ENCODE measurements around the gene SPEF2. TPM values are rescaled to one million over a fixed set of nuclear protein-coding genes. Genes with fewer than 3 reads are reported as not detected.

SPEF2 gene
- total and polyA plus RNA-seq, 2 experiments from 2014 or later: 0.17 to 0.21 TPM

GRCh38 chr5:35771839-35772238 is 154.2 kb downstream of the SPEF2 start:
- no peaks in the 10 kb centered on the region for H3K36me3 ChIP-seq (ENCODE audit: insufficient read depth)
- H3K9me2 ChIP-seq (ENCODE audit: insufficient read depth): no peaks in the 10 kb centered on the region
- H3K27ac Mint-ChIP-seq: no peak overlapping the region
- no peaks in the 10 kb centered on the region for H3K79me2 ChIP-seq (replicated peaks; ENCODE audit: insufficient read depth)
- no peaks in the 10 kb centered on the region for H3F3A ChIP-seq (replicated peaks; ENCODE audit: low read depth)
- H3K27ac ChIP-seq (ENCODE audit: low read depth): no peak overlapping the region
- H3K4me3 Mint-ChIP-seq: no peak overlapping the region
- TF ChIP-seq NANOG (IDR thresholded peaks at IDR 0.05; ENCODE audit: borderline replicate concordance): no peak
- no peak for TF ChIP-seq ZNF331 (CRISPR knock-in tag; IDR thresholded peaks at IDR 0.05; ENCODE audit: low read depth)
- no peak for TF ChIP-seq EZH2 (IDR thresholded peaks at IDR 0.05; ENCODE audit: low read depth, unreplicated experiment)
- peaks cover 7% of the 10 kb centered on the region; the same call in 2 of the 3 replicates for H3K4me1 Mint-ChIP-seq
- H3K27me3 ChIP-seq (ENCODE audit: insufficient read depth): no peaks in the 10 kb centered on the region
- peaks cover 1% of the 10 kb centered on the region for H3K27me3 Mint-ChIP-seq (ENCODE audit: insufficient read depth, low read depth, poor library complexity)
- no peak overlapping the region for H3K4me2 ChIP-seq
- DNase-seq (ENCODE audit: low spot score): no peak
- no peak overlapping the region for H3K4me3 ChIP-seq
- H3K36me3 Mint-ChIP-seq (ENCODE audit: low read depth): no peaks in the 10 kb centered on the region
- H3K9me3 Mint-ChIP-seq: no peaks in the 10 kb centered on the region
- no peak for ATAC-seq
- no peaks in the 10 kb centered on the region; the same call in 1 of the 2 replicates for H4K20me1 ChIP-seq (replicated peaks; ENCODE audit: insufficient read depth)
- H2AFZ ChIP-seq: no peak overlapping the region
- H3K4me1 ChIP-seq (ENCODE audit: insufficient read depth): no peaks in the 10 kb centered on the region

DNA sequence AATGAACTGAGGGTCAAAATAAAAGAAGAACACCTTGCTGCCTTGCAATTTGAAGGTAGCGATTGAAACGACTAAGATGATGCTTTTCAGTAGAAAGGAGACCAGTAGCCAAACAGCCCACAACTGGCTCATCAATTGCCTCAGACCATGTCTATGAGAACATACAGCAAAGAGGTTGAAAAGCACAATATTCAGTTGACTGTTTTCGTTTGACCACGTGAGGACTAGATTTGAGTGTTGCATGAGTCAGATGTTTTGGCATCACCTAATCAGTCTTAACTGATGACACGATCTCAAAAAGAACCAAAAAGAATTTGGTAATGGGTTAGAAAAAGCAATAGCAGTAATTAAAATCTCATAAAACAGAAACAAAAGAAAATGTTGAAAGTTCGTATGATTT is 156.3 kb downstream of the SPEF2 start:
- no peak overlapping the region for H3K27ac Mint-ChIP-seq
- no peaks in the 10 kb centered on the region for H3K36me3 ChIP-seq (ENCODE audit: insufficient read depth)
- no peak overlapping the region for H2AFZ ChIP-seq
- no peak overlapping the region for H3K4me3 Mint-ChIP-seq
- no peaks in the 10 kb centered on the region; the same call in 1 of the 2 replicates for H4K20me1 ChIP-seq (replicated peaks; ENCODE audit: insufficient read depth)
- H3K27me3 Mint-ChIP-seq (ENCODE audit: insufficient read depth, low read depth, poor library complexity): peaks cover 1% of the 10 kb centered on the region
- no peak for TF ChIP-seq ZNF331 (CRISPR knock-in tag; IDR thresholded peaks at IDR 0.05; ENCODE audit: low read depth)
- TF ChIP-seq EZH2 (IDR thresholded peaks at IDR 0.05; ENCODE audit: low read depth, unreplicated experiment): no peak
- H3K4me1 Mint-ChIP-seq: peaks cover 9% of the 10 kb centered on the region; the same call in 2 of the 3 replicates
- H3K36me3 Mint-ChIP-seq (ENCODE audit: low read depth): no peaks in the 10 kb centered on the region
- ATAC-seq: no peak
- no peaks in the 10 kb centered on the region for H3K79me2 ChIP-seq (replicated peaks; ENCODE audit: insufficient read depth)
- H3K4me1 ChIP-seq (ENCODE audit: insufficient read depth): no peaks in the 10 kb centered on the region
- H3K27me3 ChIP-seq (ENCODE audit: insufficient read depth): no peaks in the 10 kb centered on the region
- H3K27ac ChIP-seq (ENCODE audit: low read depth): no peak overlapping the region
- no peaks in the 10 kb centered on the region for H3K9me2 ChIP-seq (ENCODE audit: insufficient read depth)
- H3F3A ChIP-seq (replicated peaks; ENCODE audit: low read depth): no peaks in the 10 kb centered on the region
- H3K4me2 ChIP-seq: no peak overlapping the region
- DNase-seq (ENCODE audit: low spot score): no peak
- no peaks in the 10 kb centered on the region for H3K9me3 Mint-ChIP-seq
- H3K4me3 ChIP-seq: no peak overlapping the region

DNA sequence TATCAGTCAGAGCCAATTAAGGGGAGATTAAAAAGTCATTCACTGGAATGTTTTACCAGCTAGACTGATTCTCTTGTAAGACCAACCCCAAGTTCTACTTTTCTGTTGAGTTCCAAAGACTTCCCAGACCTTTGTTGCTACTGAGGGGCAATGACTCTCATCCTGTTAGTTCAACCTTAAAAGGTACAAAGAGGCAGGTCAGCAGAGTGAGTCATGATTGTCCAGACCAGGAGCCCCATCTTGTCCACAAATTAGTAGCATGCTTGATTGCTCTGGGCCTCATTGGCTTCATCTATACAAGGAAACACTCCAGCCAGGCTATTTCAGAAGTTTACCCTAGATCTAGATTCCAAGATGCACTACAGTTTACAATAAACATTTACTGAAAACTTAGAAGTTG is 159.1 kb downstream of the SPEF2 start:
- Histone ChIP-seq H2AFZ (no peak overlapping the region), H3K4me3 (no peak overlapping the region), H3K4me1 (ENCODE audit: insufficient read depth) (no peaks in the 10 kb centered on the region), H4K20me1 (replicated peaks; ENCODE audit: insufficient read depth) (no peaks in the 10 kb centered on the region), H3F3A (replicated peaks; ENCODE audit: low read depth) (no peaks in the 10 kb centered on the region), H3K4me2 (no peak overlapping the region), H3K79me2 (replicated peaks; ENCODE audit: insufficient read depth) (no peaks in the 10 kb centered on the region), H3K9me2 (ENCODE audit: insufficient read depth) (no peaks in the 10 kb centered on the region), H3K27me3 (ENCODE audit: insufficient read depth) (no peaks in the 10 kb centered on the region), H3K36me3 (ENCODE audit: insufficient read depth) (no peaks in the 10 kb centered on the region), H3K27ac (ENCODE audit: low read depth) (no peak overlapping the region)
- no peak overlapping the region for H3K27ac Mint-ChIP-seq
- ATAC-seq (no peak), DNase-seq (ENCODE audit: low spot score) (no peak)
- H3K9me3 Mint-ChIP-seq: no peaks in the 10 kb centered on the region
- TF ChIP-seq JUNB (IDR thresholded peaks at IDR 0.05; ENCODE audit: unreplicated experiment): no peak
- no peak for TF ChIP-seq STAT1 (IDR thresholded peaks at IDR 0.05; ENCODE audit: unreplicated experiment)
- peaks cover 1% of the 10 kb centered on the region for H3K27me3 Mint-ChIP-seq (ENCODE audit: insufficient read depth, low read depth, poor library complexity)
- peaks cover 5% of the 10 kb centered on the region; the same call in 1 of the 3 replicates for H3K4me1 Mint-ChIP-seq
- H3K4me3 Mint-ChIP-seq: no peak overlapping the region
- H3K36me3 Mint-ChIP-seq (ENCODE audit: low read depth): no peaks in the 10 kb centered on the region
